Erythroblast (primary cell): ENCODE results near the gene ZNF646.

Experiments
- GATA1 ChIP-seq: IDR thresholded peaks from 2 replicates; pipeline ENCODE4 v1.6.1; 2011; ENCODE audit warnings: low read depth, mild to moderate bottlenecking, control low read depth, low read length, moderate library complexity
- POLR2A ChIP-seq: IDR thresholded peaks from 2 replicates; pipeline ENCODE4 v1.6.1; 2011; ENCODE audit warnings: mild to moderate bottlenecking, low read length

DNA sequence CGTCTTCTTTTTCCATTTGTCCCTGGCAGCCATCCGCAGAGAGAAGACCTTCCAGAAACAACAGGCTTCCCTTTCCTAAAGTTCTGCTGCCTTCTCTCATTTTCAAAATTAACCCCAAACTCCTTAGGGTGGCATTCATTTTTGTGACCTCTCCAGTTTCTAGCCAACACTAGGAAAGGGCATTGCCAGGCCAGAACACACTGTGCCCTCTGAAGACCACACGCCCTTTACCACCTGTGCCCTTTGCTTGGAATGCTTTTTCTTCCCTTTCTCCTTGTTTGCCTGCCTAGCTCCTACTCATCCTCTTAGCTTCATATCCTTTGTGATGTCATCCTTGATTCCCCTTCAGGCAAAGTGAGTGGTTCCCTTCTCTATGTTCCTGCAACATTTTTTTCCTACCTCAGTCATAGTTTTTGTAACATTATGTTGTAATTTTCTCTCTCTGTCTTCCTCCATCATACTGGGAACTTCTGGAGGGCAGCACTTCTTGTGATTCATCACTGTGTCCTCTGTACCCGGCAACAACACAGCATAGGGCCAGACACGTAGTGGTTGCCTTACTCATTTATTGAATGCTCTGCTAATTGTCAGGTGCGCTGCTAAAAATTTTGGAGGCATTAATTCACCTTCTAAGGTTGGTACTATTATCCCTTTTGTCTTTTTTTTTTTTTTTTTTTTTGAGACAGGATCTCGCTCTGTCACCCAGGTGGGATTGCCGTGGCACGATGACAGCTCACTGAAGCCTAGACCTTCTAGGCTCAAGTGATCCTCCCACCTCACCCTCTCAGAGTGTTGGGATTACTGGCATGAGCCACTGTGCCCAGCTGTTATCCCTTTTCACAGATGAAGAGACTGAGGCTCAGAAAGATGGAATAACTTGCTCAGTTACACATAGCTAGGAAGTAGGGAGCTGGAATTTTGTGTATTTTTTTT, 44.3 kb downstream of the ZNF646 start:
- TF ChIP-seq POLR2A (no peak), GATA1 (no peak)
